ENCODE data around the gene TTC17.

Gene TTC17

DNA sequence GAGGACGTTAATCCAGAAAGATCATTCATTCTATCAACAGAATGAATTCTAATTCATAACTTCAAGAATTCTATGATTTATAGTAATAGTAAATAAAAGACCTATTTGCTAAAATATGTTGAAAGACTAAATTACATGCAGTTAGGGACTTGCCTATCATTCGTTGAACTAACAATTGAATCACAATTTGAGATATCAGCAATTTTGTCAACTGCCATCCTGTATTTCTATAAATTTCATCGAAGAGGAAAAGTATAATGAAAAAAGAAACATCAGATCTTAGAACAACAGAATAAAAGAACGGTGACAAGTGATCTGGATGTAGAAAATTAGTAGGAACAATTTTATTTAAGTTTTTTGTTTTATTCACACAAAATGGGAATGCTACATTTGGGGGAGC is 4.4 kb upstream of the TTC17 start:
- TF ChIP-seq, protein P1, sequence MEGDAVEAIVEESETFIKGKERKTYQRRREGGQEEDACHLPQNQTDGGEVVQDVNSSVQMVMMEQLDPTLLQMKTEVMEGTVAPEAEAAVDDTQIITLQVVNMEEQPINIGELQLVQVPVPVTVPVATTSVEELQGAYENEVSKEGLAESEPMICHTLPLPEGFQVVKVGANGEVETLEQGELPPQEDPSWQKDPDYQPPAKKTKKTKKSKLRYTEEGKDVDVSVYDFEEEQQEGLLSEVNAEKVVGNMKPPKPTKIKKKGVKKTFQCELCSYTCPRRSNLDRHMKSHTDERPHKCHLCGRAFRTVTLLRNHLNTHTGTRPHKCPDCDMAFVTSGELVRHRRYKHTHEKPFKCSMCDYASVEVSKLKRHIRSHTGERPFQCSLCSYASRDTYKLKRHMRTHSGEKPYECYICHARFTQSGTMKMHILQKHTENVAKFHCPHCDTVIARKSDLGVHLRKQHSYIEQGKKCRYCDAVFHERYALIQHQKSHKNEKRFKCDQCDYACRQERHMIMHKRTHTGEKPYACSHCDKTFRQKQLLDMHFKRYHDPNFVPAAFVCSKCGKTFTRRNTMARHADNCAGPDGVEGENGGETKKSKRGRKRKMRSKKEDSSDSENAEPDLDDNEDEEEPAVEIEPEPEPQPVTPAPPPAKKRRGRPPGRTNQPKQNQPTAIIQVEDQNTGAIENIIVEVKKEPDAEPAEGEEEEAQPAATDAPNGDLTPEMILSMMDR (conservative IDR thresholded peaks at IDR 0.05; ENCODE audit: low read length) = no peak

DNA sequence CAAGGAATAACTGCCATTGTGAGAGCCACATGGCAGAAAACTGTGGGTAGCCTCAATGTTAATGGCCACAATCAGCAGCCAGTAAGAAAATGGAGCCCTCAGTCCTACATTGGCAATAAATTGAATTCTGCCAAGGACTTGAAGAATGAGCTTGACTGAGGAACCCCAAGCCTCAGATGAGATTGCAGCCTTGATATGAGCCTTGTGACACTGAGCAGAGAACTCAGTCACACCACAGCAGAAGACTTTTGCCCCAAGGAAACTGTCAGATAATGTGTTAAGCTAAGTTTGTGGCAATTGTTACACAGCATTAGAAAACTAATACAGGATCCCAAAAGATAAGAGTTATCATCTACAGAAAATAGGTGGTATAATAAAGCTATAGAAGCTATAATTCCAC is 2.4 kb upstream of the TTC17 start:
- TF ChIP-seq, protein P1 (conservative IDR thresholded peaks at IDR 0.05; ENCODE audit: low read length) = no peak
- H3K4me3 ChIP-seq (ENCODE audit: low read length) = no peak overlapping the region
- no peak for DNase-seq (ENCODE audit: low read depth)

More for the DNA sequence above, 4.4 kb upstream of the TTC17 start:
- H3K4me3 ChIP-seq (ENCODE audit: low read length) = no peak overlapping the region
- DNase-seq (ENCODE audit: low read depth) = no peak

DNA sequence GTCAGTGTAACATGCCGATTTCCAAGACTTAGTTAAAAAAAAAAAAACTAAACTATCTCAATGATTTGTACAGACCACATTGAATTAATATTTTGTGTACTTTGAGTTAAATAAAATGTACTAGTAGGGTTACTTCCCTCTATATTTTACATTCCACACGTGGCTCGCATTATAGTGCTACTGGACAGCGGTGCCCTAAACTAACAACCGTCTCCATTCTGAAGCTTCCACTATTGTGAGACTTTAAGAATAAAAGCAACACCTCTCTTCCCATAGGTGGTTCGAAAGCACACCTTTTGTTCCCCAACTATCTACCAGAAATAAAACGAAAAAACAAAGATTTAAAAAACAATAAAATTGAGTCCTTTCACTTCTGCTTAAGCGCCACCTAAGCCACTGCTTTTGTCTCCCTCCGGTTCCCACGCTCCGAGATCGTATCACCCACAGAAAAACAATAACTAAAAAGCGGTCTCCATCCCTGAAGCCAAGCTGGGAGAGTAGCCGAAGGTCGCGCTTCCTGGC is 380 bp upstream of the TTC17 start:
- H3K4me3 ChIP-seq (ENCODE audit: low read length) = peak overlapping the region; percentile 94
- TF ChIP-seq, protein P1 (conservative IDR thresholded peaks at IDR 0.05; ENCODE audit: low read length) = no peak
- DNase-seq (ENCODE audit: low read depth) = no peak

DNA sequence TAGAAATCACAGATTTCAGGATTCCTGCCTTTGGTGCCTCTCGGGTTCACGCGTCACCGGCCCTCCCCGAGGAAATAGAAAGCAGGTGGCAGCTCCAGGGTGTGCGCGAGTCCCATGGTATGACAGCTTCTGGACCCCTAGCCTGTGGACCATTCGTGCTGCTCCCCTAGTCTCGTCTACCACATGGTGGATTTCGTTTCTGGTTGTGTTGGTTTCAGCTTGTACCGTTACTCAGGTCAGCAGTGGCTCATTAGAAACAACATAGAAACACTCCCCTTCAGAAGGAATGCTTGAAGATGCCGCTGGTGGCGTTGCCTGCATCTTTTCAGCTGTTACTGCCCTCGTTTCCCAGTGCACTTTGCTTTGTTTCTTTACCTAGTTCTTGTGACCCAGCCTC is 700 bp downstream of the TTC17 start:
- H3K4me3 ChIP-seq (ENCODE audit: low read length) = peak overlapping the region; percentile 94
- TF ChIP-seq, protein P1 (conservative IDR thresholded peaks at IDR 0.05; ENCODE audit: low read length) = peak; percentile 12; the same call in 1 of the 2 replicates
- peak; percentile 26 for DNase-seq (ENCODE audit: low read depth)

DNA sequence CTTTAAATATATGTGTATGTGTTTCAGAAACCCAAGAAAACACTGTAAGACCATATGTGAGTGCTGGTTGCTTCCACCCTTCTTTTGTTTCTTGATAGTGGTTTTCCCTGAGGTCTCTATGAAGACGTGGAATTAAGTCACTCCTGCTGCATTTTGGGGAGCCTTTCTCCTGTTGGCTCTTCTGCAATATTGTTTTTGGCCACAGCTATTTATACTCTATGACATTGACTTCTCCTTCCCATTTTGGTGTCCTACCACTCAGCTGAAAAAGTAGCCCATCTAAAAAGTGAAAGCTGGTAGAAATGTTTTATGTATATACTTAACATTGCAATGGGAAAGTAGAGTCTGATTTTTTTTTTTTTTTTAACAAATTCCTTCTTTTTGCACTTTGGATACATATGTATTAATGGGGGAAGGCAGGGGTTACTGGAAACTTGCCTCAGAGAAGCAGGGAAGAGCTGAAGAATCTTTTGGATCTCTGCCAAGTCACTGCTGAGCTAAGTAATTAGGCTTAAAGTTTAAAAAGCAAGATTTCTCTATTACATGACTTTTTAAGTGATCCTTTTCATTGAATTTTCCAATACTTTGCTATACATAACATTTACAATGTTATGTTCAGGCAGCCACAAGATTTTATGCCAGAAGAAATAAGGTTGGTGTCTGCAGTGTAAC is 1.8 kb downstream of the TTC17 start:
- peak overlapping the region; percentile 94 for H3K4me3 ChIP-seq (ENCODE audit: low read length)
- TF ChIP-seq, protein P1 (conservative IDR thresholded peaks at IDR 0.05; ENCODE audit: low read length) = no peak
- peak; percentile 25 for DNase-seq (ENCODE audit: low read depth)

DNA sequence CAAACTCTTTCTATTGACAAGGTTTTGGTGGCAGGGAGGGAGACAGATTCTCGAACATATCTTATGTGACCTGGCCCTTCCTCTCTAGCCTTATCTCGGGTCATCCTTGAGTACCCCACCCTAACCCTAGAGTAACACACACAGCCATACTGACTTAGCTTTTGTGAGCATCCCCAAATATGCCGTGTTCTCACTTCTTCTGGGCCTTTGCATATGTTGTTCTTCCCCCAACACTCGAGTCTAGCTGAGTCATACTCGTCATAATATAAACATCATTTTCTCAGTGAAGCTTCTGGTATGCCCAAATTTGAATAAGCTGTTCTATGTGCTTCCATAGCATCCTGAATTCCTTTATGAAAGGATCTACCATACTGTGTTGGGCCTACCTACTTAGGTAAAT is 8.0 kb downstream of the TTC17 start:
- TF ChIP-seq, protein P1 (conservative IDR thresholded peaks at IDR 0.05; ENCODE audit: low read length) = no peak
- peak; percentile 13 for DNase-seq (ENCODE audit: low read depth)
- no peak overlapping the region for H3K4me3 ChIP-seq (ENCODE audit: low read length)

All from AG10803 (cell line).